Adipocyte (in vitro differentiated cells): ENCODE data around the gene FGF8.

Source experiments
- DNase-seq: peaks from one replicate; pipeline ENCODE4 v3.0.0-alpha.2; 2015; ENCODE audit warnings: low read depth
- H3K27me3 ChIP-seq: replicated peaks from 2 replicates; pipeline ENCODE4 v1.7.0; 2013; ENCODE audit warnings: mild to moderate bottlenecking, low read length, moderate library complexity; ENCODE audit not compliant: control insufficient read depth, insufficient read depth
- H3K36me3 ChIP-seq: 2 replicates; pipeline ENCODE4 v1.7.0; 2013; ENCODE audit warnings: low read length, mild to moderate bottlenecking, moderate library complexity; ENCODE audit not compliant: control insufficient read depth, insufficient read depth, severe bottlenecking
- H3K4me1 ChIP-seq: 2 replicates; pipeline ENCODE4 v1.7.0; 2013; ENCODE audit warnings: mild to moderate bottlenecking, low read length, moderate library complexity; ENCODE audit not compliant: control insufficient read depth, insufficient read depth
- H3K4me3 ChIP-seq: 2 replicates; pipeline ENCODE4 v1.7.0; 2013; ENCODE audit warnings: mild to moderate bottlenecking, low read length, moderate library complexity
- H3K9ac ChIP-seq: 2 replicates; pipeline ENCODE4 v1.7.0; 2013; ENCODE audit warnings: mild to moderate bottlenecking, low read length, moderate library complexity
- H3K9me3 ChIP-seq: 2 replicates; pipeline ENCODE4 v1.7.0; 2013; ENCODE audit warnings: mild to moderate bottlenecking, low read length, moderate library complexity; ENCODE audit not compliant: control insufficient read depth

Gene FGF8

GRCh38 chr10:101775273-101776160 lies at the start of gene FGF8:
Gene FGF8, minus strand, starts transcription at chr10:101776114. Its CDS starts 214 bp downstream, at chr10:101775900.
- no peak within 1 kb of the TSS for H3K4me3 ChIP-seq
- peaks cover 14% of the 10 kb centered on the region for H3K4me1 ChIP-seq
- peaks cover 53% of the 10 kb centered on the region for H3K27me3 ChIP-seq

GRCh38 chr10:101824736-101825135 lies 48.8 kb upstream of the FGF8 start:
- no peak overlapping the region for H3K4me3 ChIP-seq
- no peaks in the 10 kb centered on the region for H3K27me3 ChIP-seq
- H3K9ac ChIP-seq, result no peak overlapping the region
- no peaks in the 10 kb centered on the region for H3K9me3 ChIP-seq
- DNase-seq, result no peak
- H3K36me3 ChIP-seq, result peaks cover 31% of the 10 kb centered on the region
- no peaks in the 10 kb centered on the region for H3K4me1 ChIP-seq

More at GRCh38 chr10:101775273-101776160, at the start of gene FGF8:
- H3K36me3 ChIP-seq, result no peaks in the 10 kb centered on the region
- peak; percentile 50 for DNase-seq
- H3K9me3 ChIP-seq, result no peaks in the 10 kb centered on the region
- no peak within 1 kb of the TSS for H3K9ac ChIP-seq

- no peak for DNase-seq
- H3K9me3 ChIP-seq, result no peaks in the 10 kb centered on the region
- H3K9ac ChIP-seq, result peak overlapping the region; percentile 97
- peak overlapping the region; percentile 90 for H3K4me3 ChIP-seq
- peaks cover 25% of the 10 kb centered on the region for H3K4me1 ChIP-seq
- H3K36me3 ChIP-seq, result peaks cover 5% of the 10 kb centered on the region
- no peaks in the 10 kb centered on the region for H3K27me3 ChIP-seq
Observed at GRCh38 chr10:101818872-101819633, 43.1 kb upstream of the FGF8 start.

GRCh38 chr10:101818119-101818871 lies 42.4 kb upstream of the FGF8 start, which contains the start of gene OGA:
Gene OGA, minus strand, starts transcription at chr10:101818444. Its CDS starts 422 bp downstream, at chr10:101818022.
- Histone ChIP-seq H3K36me3 (peaks cover 9% of the 10 kb centered on the region), H3K4me1 (peaks cover 30% of the 10 kb centered on the region), H3K9me3 (no peaks in the 10 kb centered on the region), H3K4me3 (peak within 1 kb of the TSS; percentile 90), H3K9ac (peak within 1 kb of the TSS; percentile 97), H3K27me3 (no peaks in the 10 kb centered on the region)
- peak; percentile 99 for DNase-seq

GRCh38 chr10:101817337-101818118 lies 41.6 kb upstream of the FGF8 start:
- H3K27me3 ChIP-seq, result no peaks in the 10 kb centered on the region
- H3K36me3 ChIP-seq, result peaks cover 17% of the 10 kb centered on the region
- DNase-seq, result peak; percentile 95
- peak overlapping the region; percentile 90 for H3K4me3 ChIP-seq
- no peaks in the 10 kb centered on the region for H3K9me3 ChIP-seq
- H3K4me1 ChIP-seq, result peaks cover 33% of the 10 kb centered on the region
- peak overlapping the region; percentile 97 for H3K9ac ChIP-seq

GRCh38 chr10:101816913-101817336 lies 41.0 kb upstream of the FGF8 start:
- Histone ChIP-seq H3K9me3 (no peaks in the 10 kb centered on the region), H3K9ac (peak overlapping the region; percentile 97), H3K4me3 (peak overlapping the region; percentile 90), H3K27me3 (no peaks in the 10 kb centered on the region), H3K4me1 (peaks cover 33% of the 10 kb centered on the region), H3K36me3 (peaks cover 19% of the 10 kb centered on the region)
- DNase-seq, result no peak

- Histone ChIP-seq H3K9me3 (no peaks in the 10 kb centered on the region), H3K9ac (peak overlapping the region; percentile 97), H3K27me3 (no peaks in the 10 kb centered on the region), H3K36me3 (peaks cover 24% of the 10 kb centered on the region), H3K4me3 (peak overlapping the region; percentile 90), H3K4me1 (peaks cover 33% of the 10 kb centered on the region)
- peak; percentile 53 for DNase-seq
Observed at GRCh38 chr10:101816376-101816775, 40.5 kb upstream of the FGF8 start.

- no peaks in the 10 kb centered on the region for H3K9me3 ChIP-seq
- no peak overlapping the region for H3K9ac ChIP-seq
- peak overlapping the region; percentile 90 for H3K4me3 ChIP-seq
- H3K36me3 ChIP-seq, result peaks cover 42% of the 10 kb centered on the region
- no peaks in the 10 kb centered on the region for H3K27me3 ChIP-seq
- DNase-seq, result peak; percentile 34
- peaks cover 33% of the 10 kb centered on the region for H3K4me1 ChIP-seq
Observed at GRCh38 chr10:101814466-101815071, 38.7 kb upstream of the FGF8 start.

GRCh38 chr10:101812606-101813005 lies 36.7 kb upstream of the FGF8 start:
- Histone ChIP-seq H3K9me3 (no peaks in the 10 kb centered on the region), H3K36me3 (peaks cover 61% of the 10 kb centered on the region), H3K9ac (no peak overlapping the region), H3K27me3 (no peaks in the 10 kb centered on the region), H3K4me1 (peaks cover 24% of the 10 kb centered on the region), H3K4me3 (no peak overlapping the region)
- no peak for DNase-seq

- H3K4me1 ChIP-seq, result peaks cover 4% of the 10 kb centered on the region
- no peaks in the 10 kb centered on the region for H3K27me3 ChIP-seq
- H3K36me3 ChIP-seq, result peaks cover 98% of the 10 kb centered on the region
- no peak overlapping the region for H3K9ac ChIP-seq
- H3K4me3 ChIP-seq, result no peak overlapping the region
- no peak for DNase-seq
- no peaks in the 10 kb centered on the region for H3K9me3 ChIP-seq
Observed at GRCh38 chr10:101807158-101807557, 31.2 kb upstream of the FGF8 start.
